ENCODE results near the gene NEGR1. TPM values are rescaled to one million over a fixed set of nuclear protein-coding genes. Genes with fewer than 3 reads are reported as not detected.
"Not testable (repeated sequence)": the region's sequence is repeated elsewhere in the genome, so short reads cannot be mapped to it uniquely, and the experiment has no call there.

Gene NEGR1
- total RNA-seq, 4 donors from 2014 or later, result 34.5 to 58.8 (median 48.5) TPM

DNA sequence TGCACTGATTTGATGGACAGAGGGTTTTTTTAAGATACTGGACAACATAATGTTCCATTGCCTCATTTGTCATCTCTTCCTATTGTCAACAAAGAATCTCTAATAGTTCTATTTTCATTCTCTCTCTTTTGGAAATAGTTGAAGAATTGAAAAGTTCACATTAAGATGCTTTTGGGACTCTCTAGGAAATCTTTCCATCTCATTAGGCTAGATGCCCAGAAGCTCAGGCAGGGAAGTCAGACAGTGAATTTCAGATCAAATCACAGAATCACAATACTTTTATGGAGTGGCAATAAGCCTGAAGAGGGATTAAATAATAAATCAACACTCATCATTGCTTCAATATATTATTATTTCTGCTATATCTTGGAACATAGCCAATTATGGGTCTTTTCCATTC is 29.2 kb downstream of the NEGR1 start:
- DNase-seq (ENCODE audit: extremely low spot score), result no peak
- peaks cover 0 to 6% (median 0%) of the 10 kb centered on the region in 4 donors for H3K4me1 ChIP-seq
- intact Hi-C loops (cut with DNase I), result no loop called here
- TF ChIP-seq EP300 (IDR thresholded peaks at IDR 0.05) (no peak), POLR2A (IDR thresholded peaks at IDR 0.05; ENCODE audit: low read depth) (no peak), POLR2AphosphoS5 (IDR thresholded peaks at IDR 0.05) (no peak)
- TF ChIP-seq, protein P1, sequence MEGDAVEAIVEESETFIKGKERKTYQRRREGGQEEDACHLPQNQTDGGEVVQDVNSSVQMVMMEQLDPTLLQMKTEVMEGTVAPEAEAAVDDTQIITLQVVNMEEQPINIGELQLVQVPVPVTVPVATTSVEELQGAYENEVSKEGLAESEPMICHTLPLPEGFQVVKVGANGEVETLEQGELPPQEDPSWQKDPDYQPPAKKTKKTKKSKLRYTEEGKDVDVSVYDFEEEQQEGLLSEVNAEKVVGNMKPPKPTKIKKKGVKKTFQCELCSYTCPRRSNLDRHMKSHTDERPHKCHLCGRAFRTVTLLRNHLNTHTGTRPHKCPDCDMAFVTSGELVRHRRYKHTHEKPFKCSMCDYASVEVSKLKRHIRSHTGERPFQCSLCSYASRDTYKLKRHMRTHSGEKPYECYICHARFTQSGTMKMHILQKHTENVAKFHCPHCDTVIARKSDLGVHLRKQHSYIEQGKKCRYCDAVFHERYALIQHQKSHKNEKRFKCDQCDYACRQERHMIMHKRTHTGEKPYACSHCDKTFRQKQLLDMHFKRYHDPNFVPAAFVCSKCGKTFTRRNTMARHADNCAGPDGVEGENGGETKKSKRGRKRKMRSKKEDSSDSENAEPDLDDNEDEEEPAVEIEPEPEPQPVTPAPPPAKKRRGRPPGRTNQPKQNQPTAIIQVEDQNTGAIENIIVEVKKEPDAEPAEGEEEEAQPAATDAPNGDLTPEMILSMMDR (IDR thresholded peaks at IDR 0.05), result no peak
- no peaks in the 10 kb centered on the region for H3K9me3 ChIP-seq
- no peaks in the 10 kb centered on the region for H3K36me3 ChIP-seq
- no peaks in the 10 kb centered on the region for H3K27me3 ChIP-seq
- no peak overlapping the region for H3K27ac ChIP-seq (replicated peaks in 1 of 4)
- no peak overlapping the region for H3K4me3 ChIP-seq

DNA sequence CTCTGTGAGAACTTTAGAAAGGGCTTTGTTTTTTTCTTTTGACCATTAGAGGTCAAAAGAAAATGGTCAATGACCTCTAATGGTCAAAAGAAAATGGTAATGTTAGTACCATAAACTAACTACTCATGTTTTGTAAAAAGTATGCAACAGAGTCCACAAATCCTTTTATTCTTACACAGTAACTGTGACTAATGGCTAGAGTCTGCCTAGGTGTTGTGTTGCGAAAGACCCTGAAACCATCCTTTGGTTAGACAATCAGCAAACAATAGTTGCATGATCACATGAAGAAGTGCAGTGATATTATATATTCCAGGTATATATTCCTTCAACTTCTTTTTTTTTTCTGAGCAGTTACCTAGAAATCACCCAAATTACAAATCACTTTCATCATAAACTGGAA is 40.9 kb downstream of the NEGR1 start:
- TF ChIP-seq, protein P1 (IDR thresholded peaks at IDR 0.05), result no peak
- TF ChIP-seq EP300 (IDR thresholded peaks at IDR 0.05) (no peak), POLR2AphosphoS5 (IDR thresholded peaks at IDR 0.05) (no peak), POLR2A (IDR thresholded peaks at IDR 0.05; ENCODE audit: low read depth) (no peak)
- WGBS, result 93% methylated on average over 1 of the region's 1 CpG
- intact Hi-C loops (cut with DNase I), result no loop called here
- Histone ChIP-seq H3K27ac (replicated peaks in 1 of 4) (no peak overlapping the region), H3K27me3 (no peaks in the 10 kb centered on the region), H3K36me3 (no peaks in the 10 kb centered on the region), H3K4me3 (no peak overlapping the region), H3K4me1 (no peaks in the 10 kb centered on the region), H3K9me3 (no peaks in the 10 kb centered on the region)
- no peak for DNase-seq (ENCODE audit: extremely low spot score)

DNA sequence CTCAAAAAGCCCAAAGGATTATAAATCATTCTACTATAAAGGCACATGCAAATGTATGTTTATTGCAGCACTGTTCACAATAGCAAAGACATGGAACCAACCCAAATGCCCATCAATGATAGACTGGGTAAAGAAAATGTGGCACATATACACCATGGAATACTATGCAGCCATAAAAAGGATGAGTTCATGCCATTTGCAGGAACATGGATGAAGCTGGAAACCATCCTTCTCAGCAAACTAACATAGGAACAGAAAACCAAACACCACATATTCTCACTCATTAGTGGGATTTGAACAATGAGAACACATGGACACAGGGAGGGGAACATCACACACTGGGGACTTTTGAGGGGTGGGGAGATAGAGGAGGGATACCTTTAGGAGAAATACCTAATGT is 46.4 kb downstream of the NEGR1 start:
- peaks cover 0 to 15% (median 13%) of the 10 kb centered on the region in 4 donors for H3K4me1 ChIP-seq
- intact Hi-C loops (cut with DNase I); H3K4me3 ChIP-seq; H3K27me3 ChIP-seq; H3K27ac ChIP-seq (replicated peaks in 1 of 4); H3K9me3 ChIP-seq; DNase-seq (ENCODE audit: extremely low spot score); H3K36me3 ChIP-seq: not testable (repeated sequence)

DNA sequence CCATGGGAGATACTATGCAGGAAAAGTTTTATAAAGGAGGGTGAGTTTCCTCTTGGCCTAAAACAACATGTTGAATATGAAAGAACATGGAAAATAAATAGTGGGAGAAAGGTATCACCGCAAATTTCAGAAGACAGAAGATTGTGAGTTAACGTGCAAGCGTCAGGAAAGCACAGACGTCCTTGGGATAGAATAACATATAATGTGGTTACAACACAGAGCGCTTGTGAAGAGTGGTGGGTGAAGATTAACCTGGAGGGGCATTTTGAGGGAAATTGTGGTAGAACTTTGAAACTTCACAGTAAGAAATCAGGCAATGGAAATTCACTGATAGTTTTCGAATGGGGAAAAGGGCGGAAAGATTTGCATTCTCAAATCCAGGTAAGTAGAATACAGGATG is 47.3 kb downstream of the NEGR1 start:
- WGBS, result 87% methylated on average over 7 of the region's 7 CpGs
- TF ChIP-seq POLR2AphosphoS5 (IDR thresholded peaks at IDR 0.05) (no peak), EP300 (IDR thresholded peaks at IDR 0.05) (no peak), POLR2A (IDR thresholded peaks at IDR 0.05; ENCODE audit: low read depth) (no peak)
- TF ChIP-seq, protein P1 (IDR thresholded peaks at IDR 0.05), result no peak
- Histone ChIP-seq H3K9me3 (no peaks in the 10 kb centered on the region), H3K36me3 (no peaks in the 10 kb centered on the region), H3K27ac (replicated peaks in 1 of 4) (no peak overlapping the region), H3K4me3 (no peak overlapping the region), H3K4me1 (peaks cover 0 to 24% (median 20%) of the 10 kb centered on the region in 4 donors), H3K27me3 (no peaks in the 10 kb centered on the region)
- intact Hi-C loops (cut with DNase I), result no loop called here
- no peak for DNase-seq (ENCODE audit: extremely low spot score)

DNA sequence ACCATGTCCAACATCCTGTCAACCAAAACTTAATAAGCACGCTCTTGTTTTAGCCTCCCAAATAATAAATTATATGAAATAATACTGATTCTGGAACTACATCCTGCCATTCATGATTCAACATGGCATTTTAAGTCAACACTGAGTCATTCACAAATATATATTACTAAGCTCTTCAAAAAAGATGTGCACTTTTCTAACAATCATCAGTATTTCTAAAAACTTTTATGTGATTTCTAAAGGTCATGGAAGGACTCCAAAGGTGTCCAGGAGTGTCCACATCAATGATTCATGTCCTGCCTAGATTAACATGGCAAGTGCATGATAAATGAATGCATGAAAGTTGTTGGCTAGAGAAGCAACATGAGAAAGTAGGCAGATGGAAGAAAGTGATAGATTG is 51.6 kb downstream of the NEGR1 start:
- H3K27me3 ChIP-seq, result no peaks in the 10 kb centered on the region
- H3K9me3 ChIP-seq, result no peaks in the 10 kb centered on the region
- H3K4me3 ChIP-seq, result no peak overlapping the region
- no peak for DNase-seq (ENCODE audit: extremely low spot score)
- 54% methylated on average over 1 of the region's 1 CpG for WGBS
- H3K4me1 ChIP-seq, result peaks cover 0 to 53% (median 44%) of the 10 kb centered on the region in 4 donors
- no peaks in the 10 kb centered on the region for H3K36me3 ChIP-seq
- TF ChIP-seq POLR2AphosphoS5 (IDR thresholded peaks at IDR 0.05), result no peak
- H3K27ac ChIP-seq (replicated peaks in 1 of 4), result peak overlapping the region in 1 of 4 donors; percentile 3
- intact Hi-C loops (cut with DNase I), result no loop called here

DNA sequence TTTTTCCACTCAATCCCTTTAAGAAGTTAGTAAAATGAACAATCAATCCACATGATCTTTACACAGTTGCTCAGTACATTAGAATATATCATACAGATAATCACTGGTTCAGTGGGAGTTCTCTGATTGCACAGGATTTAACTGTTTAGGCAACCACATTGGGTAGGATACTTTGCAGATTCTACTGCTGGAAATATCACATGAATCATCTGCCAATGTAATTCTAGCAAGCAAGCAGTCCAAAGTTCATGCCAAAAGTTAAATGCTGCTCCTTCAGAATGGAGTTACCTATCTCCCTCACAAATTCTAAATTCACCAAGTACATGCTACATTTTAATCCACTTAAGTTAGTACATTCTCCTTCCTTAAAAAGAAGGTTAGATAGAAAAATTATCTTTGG is 52.4 kb downstream of the NEGR1 start:
- no peaks in the 10 kb centered on the region for H3K9me3 ChIP-seq
- no peak overlapping the region for H3K4me3 ChIP-seq
- H3K4me1 ChIP-seq, result peaks cover 0 to 53% (median 44%) of the 10 kb centered on the region in 4 donors
- no peak for DNase-seq (ENCODE audit: extremely low spot score)
- intact Hi-C loops (cut with DNase I), result no loop called here
- TF ChIP-seq POLR2AphosphoS5 (IDR thresholded peaks at IDR 0.05), result no peak
- no peak for TF ChIP-seq EP300 (IDR thresholded peaks at IDR 0.05)
- TF ChIP-seq POLR2A (IDR thresholded peaks at IDR 0.05; ENCODE audit: low read depth), result no peak
- TF ChIP-seq, protein P1 (IDR thresholded peaks at IDR 0.05), result no peak
- H3K27ac ChIP-seq (replicated peaks in 1 of 4), result no peak overlapping the region
- no peaks in the 10 kb centered on the region for H3K36me3 ChIP-seq
- no peaks in the 10 kb centered on the region for H3K27me3 ChIP-seq
